ENCODE data around the gene ZNF821. TPM values are rescaled to one million over a fixed set of nuclear protein-coding genes. Genes with fewer than 3 reads are reported as not detected.

ZNF821 gene, protein sequence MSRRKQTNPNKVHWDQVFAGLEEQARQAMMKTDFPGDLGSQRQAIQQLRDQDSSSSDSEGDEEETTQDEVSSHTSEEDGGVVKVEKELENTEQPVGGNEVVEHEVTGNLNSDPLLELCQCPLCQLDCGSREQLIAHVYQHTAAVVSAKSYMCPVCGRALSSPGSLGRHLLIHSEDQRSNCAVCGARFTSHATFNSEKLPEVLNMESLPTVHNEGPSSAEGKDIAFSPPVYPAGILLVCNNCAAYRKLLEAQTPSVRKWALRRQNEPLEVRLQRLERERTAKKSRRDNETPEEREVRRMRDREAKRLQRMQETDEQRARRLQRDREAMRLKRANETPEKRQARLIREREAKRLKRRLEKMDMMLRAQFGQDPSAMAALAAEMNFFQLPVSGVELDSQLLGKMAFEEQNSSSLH
- total RNA-seq = 5.5 TPM in 2 replicates

DNA sequence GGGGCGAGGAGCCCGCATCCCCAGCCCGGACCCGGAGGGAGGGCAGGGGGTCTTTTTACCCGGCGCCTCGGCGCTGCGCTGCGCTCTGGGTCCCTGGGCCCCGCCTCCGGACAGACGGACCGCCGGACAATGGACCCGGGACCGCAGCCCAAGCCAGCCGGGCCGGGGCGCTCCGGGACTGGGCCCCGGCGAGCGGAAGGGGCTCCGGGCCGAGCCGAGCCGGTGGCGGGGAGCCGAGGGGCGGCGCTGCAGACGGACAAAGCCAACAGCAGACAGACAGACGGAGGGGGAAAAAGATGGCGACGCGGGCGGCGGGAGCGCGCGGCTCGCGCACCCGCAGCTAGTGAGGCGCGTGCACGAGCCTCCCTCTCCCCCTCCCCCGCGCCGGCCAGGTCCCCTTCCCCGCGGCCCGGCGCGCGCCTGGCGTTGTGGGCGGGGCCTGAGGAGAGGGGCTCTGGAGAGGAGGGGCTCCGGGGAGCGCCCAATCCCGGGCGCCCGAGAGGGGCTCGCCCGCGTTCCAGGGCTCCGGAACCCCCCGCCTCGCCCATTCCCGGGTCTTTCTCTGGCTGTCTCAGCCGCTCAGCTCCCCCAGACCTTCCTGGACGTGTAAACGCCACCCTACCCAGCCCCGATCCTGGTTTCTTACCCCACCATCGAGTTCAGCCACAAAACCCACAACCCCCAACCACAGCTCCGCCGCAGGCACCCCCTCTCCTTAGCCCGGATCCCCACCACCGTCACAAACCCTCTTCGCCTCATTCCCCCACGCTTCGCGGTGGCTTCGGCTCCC, at the start of gene ZNF821:
Gene ZNF821 (minus strand): TSS at position 334 of the 790 bp plus-strand sequence. CDS start 4,236 bp downstream, outside the sequence.

GRCh38 chr16:71894921-71895678, 11.1 kb upstream of the ZNF821 start, which contains the start of gene IST1:
IST1 (plus strand) TSS chr16:71895531; CDS start chr16:71915641, 20,110 bp downstream.

GRCh38 chr16:71845639-71846430, 38.1 kb downstream of the ZNF821 start, which contains the start of gene ATXN1L:
ATXN1L (plus strand) TSS chr16:71845976; CDS start chr16:71849741, 3,765 bp downstream.

Other genes starting within 250 kb of the ZNF821 start
- gene PHLPP2, start 159.5 kb downstream of the ZNF821 start, total RNA-seq = 2.3 and 4.6 TPM in 2 replicates
- 31.1 and 51.1 TPM in 2 replicates for gene AP1G1, start 75.3 kb downstream of the ZNF821 start, total RNA-seq
- 8.1 and 11.6 TPM in 2 replicates for gene ATXN1L, start 38.2 kb downstream of the ZNF821 start, total RNA-seq
- gene IST1, start 11.3 kb upstream of the ZNF821 start, total RNA-seq = 168 and 175 TPM in 2 replicates
- gene PKD1L3, start 116.2 kb upstream of the ZNF821 start, total RNA-seq = not detected in 2 replicates
- 5.1 and 8.3 TPM in 2 replicates for gene DHODH, start 124.6 kb upstream of the ZNF821 start, total RNA-seq
- not detected in 2 replicates for gene HP, start 170.3 kb upstream of the ZNF821 start, total RNA-seq
- gene HPR, start 179.0 kb upstream of the ZNF821 start, total RNA-seq = not detected in 2 replicates
- gene TXNL4B, start 209.4 kb upstream of the ZNF821 start, total RNA-seq = 3.6 TPM in 2 replicates
- 38.6 and 83.9 TPM in 2 replicates for gene DHX38, start 209.7 kb upstream of the ZNF821 start, total RNA-seq